Activated CD4-positive, alpha-beta T cell treated with anti-CD3 and anti-CD28 coated beads for 4 hours (primary cell): ENCODE data around the gene RPL12.

Experiments
- DNase-seq, 2 donors: peaks; one replicate each; pipeline ENCODE4 v3.0.0-alpha.2; 2020

Gene RPL12

GRCh38 chr9:127437497-127438264 is 13.5 kb downstream of the RPL12 start:
- no peak for DNase-seq

- no peak for DNase-seq
Measured at GRCh38 chr9:127430415-127430814, 20.8 kb downstream of the RPL12 start.

DNA sequence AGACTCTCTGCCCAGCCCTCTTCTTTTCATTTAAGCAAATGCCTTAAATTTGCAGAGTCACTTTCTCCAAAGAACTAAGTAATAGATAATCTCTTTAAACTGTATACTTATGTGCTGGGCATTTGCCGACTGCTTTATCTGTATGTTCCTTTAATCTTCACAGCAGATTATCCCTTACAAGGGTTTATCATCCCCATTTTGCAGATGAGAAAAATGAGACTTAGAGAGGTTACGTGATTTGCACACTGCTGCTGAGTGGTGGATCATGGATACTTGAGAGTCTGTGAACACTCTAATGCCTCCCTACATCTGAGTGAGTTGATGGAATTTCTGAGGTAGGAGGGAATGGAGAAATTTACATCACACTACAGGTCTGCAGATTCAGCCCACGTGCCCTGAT is 22.9 kb downstream of the RPL12 start:
- DNase-seq = no peak

- peak in 1 of 2 donors; percentile 43 for DNase-seq
Measured at GRCh38 chr9:127426756-127427155, 24.4 kb downstream of the RPL12 start.

GRCh38 chr9:127424676-127424999 is 26.6 kb downstream of the RPL12 start:
- peak in 1 of 2 donors; percentile 32 for DNase-seq

DNA sequence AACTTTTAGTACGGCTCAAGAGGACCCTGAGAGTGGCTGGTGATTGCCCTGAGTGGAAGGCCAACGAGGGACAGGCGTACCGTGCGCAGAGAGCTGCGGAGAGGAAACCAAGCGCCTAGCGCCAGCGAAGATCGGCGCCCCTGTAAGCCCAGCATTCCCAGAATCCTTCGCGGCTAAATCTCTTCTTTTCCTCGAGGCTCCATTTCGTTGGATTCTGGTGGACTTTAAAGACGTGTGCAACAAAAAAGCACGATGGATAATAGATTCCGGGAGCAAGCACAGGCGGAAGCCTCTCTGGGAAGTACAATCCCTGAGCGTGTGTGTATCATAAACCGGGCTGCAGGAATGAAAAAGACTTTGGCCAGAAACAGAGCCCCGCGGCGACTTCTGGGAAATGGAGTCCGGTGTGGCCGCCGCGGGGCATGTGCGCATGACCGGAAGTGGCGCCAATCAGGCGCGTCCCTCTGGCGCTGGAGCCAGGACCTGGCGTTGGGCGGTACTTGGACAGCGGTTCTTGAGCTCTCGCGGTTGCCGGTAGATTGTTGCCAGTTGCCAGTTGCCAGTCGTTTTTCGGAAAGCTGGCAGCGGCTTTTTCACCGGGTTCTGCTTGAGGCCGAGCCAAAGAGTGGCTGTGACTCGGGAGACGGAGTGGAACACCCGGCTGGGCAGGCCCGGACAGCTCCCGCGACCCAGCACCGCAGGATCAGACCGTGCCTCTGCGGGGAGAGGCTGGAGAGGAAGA is 27.1 kb downstream of the RPL12 start, which contains the start of gene ZNF79:
TSS of gene ZNF79 (plus strand) at position 449 of the 742 bp plus-strand sequence. CDS start 406 bp downstream, outside the sequence.
- peak; percentile 83 to 86 for DNase-seq

DNA sequence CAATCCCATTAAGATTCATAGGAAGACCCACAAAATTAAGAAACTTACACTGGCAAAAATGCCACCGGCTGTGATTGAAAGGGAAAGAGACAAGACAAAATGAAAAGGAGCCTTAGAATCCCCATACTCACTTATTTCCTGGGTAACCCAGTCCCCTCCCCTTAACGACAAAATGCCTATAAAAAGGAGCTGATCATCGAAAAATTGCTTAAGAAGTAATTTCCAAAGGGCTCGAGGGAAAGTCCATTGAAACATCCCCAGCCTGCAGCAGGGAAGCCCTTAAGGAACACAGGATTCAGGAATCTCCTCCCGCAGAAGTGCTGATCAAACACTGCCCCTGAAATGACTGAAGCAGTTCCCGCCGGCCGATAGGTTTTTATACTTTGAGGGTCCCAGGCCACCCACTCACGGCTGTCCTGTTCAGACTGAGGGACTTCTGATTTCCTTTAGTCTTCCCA is 27.7 kb downstream of the RPL12 start:
- no peak for DNase-seq

DNA sequence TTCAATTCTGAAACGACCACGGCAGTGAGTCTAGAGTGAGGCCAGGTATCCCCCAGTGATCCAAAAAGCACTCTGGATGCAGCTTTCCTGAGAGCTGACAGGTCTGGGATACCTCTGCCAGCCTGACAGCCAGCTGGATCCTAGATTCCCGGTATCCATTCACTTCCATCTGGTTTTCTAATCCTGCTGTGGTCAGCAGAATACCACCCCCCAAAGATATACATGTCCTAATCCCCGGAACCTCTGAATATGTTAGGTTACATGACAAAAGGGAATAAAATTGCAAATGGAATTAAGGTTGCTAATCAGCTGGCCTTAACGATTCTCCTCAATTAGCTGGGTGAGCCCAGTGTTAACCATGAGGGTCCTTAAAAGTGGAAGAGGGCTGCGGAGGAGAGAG is 28.4 kb downstream of the RPL12 start:
- DNase-seq = no peak

GRCh38 chr9:127422133-127422782 is 28.9 kb downstream of the RPL12 start:
- no peak for DNase-seq

GRCh38 chr9:127421057-127421456 is 30.1 kb downstream of the RPL12 start:
- no peak for DNase-seq

GRCh38 chr9:127419348-127419747 is 31.9 kb downstream of the RPL12 start:
- DNase-seq = no peak

DNA sequence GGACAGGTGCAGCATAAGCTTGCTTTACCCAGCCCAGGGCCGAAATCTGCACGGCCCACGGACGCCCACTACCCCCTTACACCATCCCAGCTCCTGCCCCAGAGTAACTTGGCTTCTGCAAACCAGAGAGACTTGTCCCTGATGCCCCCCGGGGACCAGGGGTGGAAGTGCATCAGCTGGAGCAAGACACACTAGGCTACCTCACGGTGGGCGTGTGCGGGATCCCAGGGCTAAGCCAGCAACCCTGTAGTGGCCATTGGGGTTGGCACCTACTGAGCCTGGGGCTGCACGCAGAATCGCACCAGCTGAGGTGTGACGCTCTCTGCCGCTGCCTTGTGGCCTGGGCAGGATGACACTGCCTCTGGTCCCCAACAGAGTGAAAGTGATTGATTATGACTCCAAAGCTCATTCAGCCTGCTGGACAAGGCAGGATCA is 33.2 kb downstream of the RPL12 start:
- peak; percentile 36 to 39 for DNase-seq

DNA sequence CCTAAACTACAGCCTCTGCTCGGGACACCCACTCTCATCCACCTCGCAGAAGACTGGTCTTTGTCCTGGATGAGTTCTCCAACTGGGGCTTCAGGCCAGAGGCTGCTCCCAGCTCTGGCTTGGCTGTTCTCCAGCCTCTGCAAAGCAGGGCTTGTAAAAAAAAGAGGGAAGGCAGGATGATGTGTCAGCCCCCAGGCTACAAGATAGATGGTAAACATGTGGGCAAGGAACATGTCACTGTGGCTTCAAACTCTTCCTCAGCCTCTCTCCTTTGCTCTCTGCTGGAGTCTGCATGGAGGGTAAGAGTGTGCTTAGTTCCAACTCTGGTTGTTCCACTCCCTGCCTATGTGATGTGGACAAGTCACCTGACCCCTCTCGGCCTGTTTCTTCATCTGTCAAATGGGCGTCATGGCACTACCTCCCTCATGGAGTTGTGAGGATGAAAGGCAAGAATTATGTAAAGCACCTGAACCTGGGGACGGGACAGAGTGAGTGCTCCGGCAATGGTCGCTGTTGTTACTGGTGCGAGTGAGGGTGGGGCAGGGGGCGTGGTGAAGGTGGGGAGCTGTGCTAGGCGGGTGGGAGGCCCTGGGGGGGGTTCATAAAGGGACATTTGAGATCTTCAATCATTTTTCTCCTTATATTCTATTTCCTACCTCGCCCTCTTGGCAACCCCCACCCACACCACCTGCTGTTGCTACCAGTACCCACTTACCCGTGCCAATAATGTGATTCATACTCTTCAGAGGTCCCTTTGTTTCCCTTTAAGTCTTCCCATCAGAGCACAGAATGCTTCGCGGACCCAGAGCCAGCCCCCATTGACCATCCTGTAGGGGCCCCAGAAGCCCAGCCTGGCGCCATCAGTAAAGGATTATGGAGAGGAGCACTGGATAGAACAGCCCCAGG is 33.8 kb downstream of the RPL12 start:
- DNase-seq = no peak

GRCh38 chr9:127415657-127416056 is 35.5 kb downstream of the RPL12 start:
- no peak for DNase-seq

DNA sequence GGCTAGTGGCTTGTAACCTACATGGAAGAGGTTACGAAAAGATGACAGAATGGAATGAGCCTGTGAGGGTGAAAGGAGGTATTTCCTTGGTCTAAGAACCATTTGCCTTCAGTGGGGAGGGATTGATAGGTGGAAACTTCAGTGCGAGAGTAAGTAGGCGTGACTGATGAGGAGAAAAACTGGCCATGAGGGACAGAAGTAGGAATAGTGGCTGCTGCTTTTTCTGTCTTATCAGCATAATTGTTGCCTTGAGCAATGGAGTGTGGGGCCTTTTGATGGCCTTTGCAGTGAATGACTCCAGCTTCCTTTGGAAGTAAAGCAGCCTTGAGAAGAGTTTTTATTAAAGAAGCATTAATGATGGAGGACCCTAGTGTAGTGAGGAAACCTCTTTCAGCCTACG is 36.1 kb downstream of the RPL12 start:
- no peak for DNase-seq

- DNase-seq = no peak
Measured at GRCh38 chr9:127411122-127411521, 40.1 kb downstream of the RPL12 start.

DNA sequence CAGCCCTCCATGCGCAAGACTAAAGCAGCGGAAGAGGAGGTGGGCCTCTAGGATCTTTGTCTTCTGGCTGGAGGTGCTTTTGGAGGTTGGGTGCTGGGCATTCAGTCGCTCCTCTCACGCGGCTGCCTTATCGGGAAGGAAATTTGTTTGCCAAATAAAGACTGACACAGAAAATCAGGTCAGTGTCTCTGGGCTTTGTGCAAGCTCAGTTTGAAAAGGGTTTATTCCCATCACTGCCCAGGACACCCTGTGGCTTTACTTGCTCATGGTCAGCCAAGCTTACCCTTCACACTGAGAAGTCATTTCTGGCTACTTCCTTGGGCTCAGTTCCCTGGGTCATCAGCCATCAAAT is 43.7 kb downstream of the RPL12 start:
- DNase-seq = no peak

DNA sequence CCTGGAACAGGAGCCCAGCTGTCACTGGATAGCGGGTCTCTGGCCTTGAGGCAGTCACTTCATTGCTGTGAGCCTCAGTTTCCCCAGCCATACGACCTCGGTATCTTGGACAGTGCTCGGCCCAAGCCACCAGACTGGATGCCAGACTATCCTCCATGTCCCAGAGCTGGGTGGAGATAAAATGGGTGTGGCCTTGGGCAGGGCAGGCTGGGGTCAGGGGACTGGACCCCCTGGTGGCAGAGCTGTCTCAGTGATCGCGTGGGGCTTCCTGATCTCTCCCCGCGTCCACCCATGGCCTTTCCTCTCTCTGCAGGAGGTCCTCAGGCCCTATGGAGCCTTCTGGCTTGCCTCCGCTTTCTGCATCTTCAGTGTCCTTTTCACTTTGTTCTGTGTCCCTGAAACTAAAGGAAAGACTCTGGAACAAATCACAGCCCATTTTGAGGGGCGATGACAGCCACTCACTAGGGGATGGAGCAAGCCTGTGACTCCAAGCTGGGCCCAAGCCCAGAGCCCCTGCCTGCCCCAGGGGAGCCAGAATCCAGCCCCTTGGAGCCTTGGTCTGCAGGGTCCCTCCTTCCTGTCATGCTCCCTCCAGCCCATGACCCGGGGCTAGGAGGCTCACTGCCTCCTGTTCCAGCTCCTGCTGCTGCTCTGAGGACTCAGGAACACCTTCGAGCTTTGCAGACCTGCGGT is 44.3 kb downstream of the RPL12 start:
- no peak for DNase-seq

DNA sequence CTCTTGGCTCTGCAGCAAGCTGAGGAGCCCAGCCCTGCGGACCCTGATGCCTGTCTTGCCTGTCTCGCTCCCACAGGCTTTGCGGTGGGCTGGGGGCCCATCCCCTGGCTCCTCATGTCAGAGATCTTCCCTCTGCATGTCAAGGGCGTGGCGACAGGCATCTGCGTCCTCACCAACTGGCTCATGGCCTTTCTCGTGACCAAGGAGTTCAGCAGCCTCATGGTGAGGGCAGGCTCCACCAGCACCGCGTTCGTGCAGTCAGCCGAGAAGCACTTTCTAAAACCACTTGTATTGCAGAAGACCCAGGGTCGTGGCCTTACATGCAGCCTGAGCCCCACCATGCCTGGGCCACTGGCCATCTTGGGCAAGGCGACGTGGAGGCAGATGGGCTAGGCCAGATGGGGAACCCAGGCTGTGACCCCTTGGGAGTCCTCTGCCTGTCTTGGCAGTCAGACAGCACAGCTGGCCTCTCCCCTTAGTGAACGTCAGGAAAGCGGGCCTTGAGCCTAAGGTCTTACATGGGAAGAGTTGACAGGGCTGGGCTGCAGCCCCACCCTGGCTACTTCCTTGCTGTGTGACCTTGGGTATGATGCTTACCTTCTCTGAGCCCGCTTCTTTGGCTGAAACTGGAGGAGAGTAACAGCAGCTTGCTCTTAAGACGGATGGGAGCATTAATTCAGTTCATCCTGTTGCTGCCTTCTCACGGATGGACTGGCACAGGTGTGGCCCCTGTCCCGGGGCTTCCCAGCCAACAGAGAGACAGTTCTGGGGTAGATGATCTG is 45.7 kb downstream of the RPL12 start:
- no peak for DNase-seq

DNA sequence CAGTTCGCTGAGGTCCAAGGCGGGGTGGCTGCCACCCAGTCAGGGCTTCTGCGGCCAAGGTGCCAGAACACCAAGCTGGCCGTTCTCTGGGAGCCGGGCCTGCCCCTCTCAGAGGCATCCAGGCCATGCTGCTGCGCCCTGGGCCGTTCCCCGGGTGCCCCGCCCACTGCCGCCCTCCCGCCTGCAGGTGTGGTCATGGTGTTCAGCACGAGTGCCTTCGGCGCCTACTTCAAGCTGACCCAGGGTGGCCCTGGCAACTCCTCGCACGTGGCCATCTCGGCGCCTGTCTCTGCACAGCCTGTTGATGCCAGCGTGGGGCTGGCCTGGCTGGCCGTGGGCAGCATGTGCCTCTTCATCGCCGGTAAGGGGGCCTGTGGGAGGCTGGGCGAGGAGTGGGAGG is 46.6 kb downstream of the RPL12 start:
- DNase-seq = no peak

GRCh38 chr9:127403507-127404192 is 47.6 kb downstream of the RPL12 start:
- DNase-seq = no peak
